Ishikawa (cell line): ENCODE data around the gene KCNC1.

Source experiments
- CEBPB ChIP-seq: IDR thresholded peaks from 2 replicates; pipeline ENCODE4 v1.6.1; 2012
- CREB1 ChIP-seq: IDR thresholded peaks from 2 replicates; pipeline ENCODE4 v1.6.1; 2012; ENCODE audit warnings: low read depth
- EGR1 ChIP-seq: IDR thresholded peaks from 2 replicates; pipeline ENCODE4 v1.6.1; 2012
- EP300 ChIP-seq: IDR thresholded peaks from 2 replicates; pipeline ENCODE4 v1.6.1; 2012; ENCODE audit warnings: borderline replicate concordance
- FOXM1 ChIP-seq: IDR thresholded peaks from 2 replicates; pipeline ENCODE4 v1.6.1; 2012; ENCODE audit warnings: low read depth, borderline replicate concordance
- NFIC ChIP-seq: IDR thresholded peaks from 2 replicates; pipeline ENCODE4 v1.6.1; 2012
- RAD21 ChIP-seq: IDR thresholded peaks from 2 replicates; pipeline ENCODE4 v1.6.1; 2012; ENCODE audit warnings: low read depth
- TAF1 ChIP-seq: IDR thresholded peaks from 2 replicates; pipeline ENCODE4 v1.6.1; 2012; ENCODE audit warnings: low read depth, mild to moderate bottlenecking
- TCF12 ChIP-seq: IDR thresholded peaks from 2 replicates; pipeline ENCODE4 v1.6.1; 2012; ENCODE audit warnings: low read depth
- TEAD4 ChIP-seq: IDR thresholded peaks from 2 replicates; pipeline ENCODE4 v1.6.1; 2012
- YY1 ChIP-seq: IDR thresholded peaks from 2 replicates; pipeline ENCODE4 v1.6.1; 2012; ENCODE audit warnings: low read depth
- ZBTB7A ChIP-seq: IDR thresholded peaks from 2 replicates; pipeline ENCODE4 v1.6.1; 2012; ENCODE audit warnings: low read depth
- TF ChIP-seq, protein P1 (sequence below): IDR thresholded peaks from 2 replicates; pipeline ENCODE4 v1.6.1; 2012
- TF ChIP-seq, protein P2 (sequence below): IDR thresholded peaks from 2 replicates; pipeline ENCODE4 v1.6.1; 2012; ENCODE audit warnings: low read depth, mild to moderate bottlenecking
- TF ChIP-seq, protein P3 (sequence below): IDR thresholded peaks from 2 replicates; pipeline ENCODE4 v1.6.1; 2012

The KCNC1 gene

GRCh38 chr11:17753641-17754040 is 19.1 kb downstream of the KCNC1 start:
- TF ChIP-seq RAD21 (no peak), FOXM1 (no peak), EP300 (no peak), ZBTB7A (no peak), TAF1 (no peak), CREB1 (no peak), YY1 (no peak), CEBPB (no peak), TEAD4 (no peak), NFIC (no peak), TCF12 (no peak), EGR1 (no peak)
- TF ChIP-seq, protein P1, sequence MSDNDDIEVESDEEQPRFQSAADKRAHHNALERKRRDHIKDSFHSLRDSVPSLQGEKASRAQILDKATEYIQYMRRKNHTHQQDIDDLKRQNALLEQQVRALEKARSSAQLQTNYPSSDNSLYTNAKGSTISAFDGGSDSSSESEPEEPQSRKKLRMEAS = no peak
- TF ChIP-seq, protein P2, sequence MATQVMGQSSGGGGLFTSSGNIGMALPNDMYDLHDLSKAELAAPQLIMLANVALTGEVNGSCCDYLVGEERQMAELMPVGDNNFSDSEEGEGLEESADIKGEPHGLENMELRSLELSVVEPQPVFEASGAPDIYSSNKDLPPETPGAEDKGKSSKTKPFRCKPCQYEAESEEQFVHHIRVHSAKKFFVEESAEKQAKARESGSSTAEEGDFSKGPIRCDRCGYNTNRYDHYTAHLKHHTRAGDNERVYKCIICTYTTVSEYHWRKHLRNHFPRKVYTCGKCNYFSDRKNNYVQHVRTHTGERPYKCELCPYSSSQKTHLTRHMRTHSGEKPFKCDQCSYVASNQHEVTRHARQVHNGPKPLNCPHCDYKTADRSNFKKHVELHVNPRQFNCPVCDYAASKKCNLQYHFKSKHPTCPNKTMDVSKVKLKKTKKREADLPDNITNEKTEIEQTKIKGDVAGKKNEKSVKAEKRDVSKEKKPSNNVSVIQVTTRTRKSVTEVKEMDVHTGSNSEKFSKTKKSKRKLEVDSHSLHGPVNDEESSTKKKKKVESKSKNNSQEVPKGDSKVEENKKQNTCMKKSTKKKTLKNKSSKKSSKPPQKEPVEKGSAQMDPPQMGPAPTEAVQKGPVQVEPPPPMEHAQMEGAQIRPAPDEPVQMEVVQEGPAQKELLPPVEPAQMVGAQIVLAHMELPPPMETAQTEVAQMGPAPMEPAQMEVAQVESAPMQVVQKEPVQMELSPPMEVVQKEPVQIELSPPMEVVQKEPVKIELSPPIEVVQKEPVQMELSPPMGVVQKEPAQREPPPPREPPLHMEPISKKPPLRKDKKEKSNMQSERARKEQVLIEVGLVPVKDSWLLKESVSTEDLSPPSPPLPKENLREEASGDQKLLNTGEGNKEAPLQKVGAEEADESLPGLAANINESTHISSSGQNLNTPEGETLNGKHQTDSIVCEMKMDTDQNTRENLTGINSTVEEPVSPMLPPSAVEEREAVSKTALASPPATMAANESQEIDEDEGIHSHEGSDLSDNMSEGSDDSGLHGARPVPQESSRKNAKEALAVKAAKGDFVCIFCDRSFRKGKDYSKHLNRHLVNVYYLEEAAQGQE = no peak
- TF ChIP-seq, protein P3, sequence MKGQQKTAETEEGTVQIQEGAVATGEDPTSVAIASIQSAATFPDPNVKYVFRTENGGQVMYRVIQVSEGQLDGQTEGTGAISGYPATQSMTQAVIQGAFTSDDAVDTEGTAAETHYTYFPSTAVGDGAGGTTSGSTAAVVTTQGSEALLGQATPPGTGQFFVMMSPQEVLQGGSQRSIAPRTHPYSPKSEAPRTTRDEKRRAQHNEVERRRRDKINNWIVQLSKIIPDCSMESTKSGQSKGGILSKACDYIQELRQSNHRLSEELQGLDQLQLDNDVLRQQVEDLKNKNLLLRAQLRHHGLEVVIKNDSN = no peak

- TF ChIP-seq EGR1 = no peak
- TF ChIP-seq CREB1 = no peak
Observed at GRCh38 chr11:17755891-17756290, 21.3 kb downstream of the KCNC1 start.

GRCh38 chr11:17760102-17761029 is 25.8 kb downstream of the KCNC1 start:
- peak; percentile 95 for TF ChIP-seq RAD21
- TF ChIP-seq FOXM1 = no peak
- TF ChIP-seq TAF1 = no peak
- TF ChIP-seq, protein P2 = no peak
- no peak for TF ChIP-seq NFIC
- no peak for TF ChIP-seq EGR1

DNA sequence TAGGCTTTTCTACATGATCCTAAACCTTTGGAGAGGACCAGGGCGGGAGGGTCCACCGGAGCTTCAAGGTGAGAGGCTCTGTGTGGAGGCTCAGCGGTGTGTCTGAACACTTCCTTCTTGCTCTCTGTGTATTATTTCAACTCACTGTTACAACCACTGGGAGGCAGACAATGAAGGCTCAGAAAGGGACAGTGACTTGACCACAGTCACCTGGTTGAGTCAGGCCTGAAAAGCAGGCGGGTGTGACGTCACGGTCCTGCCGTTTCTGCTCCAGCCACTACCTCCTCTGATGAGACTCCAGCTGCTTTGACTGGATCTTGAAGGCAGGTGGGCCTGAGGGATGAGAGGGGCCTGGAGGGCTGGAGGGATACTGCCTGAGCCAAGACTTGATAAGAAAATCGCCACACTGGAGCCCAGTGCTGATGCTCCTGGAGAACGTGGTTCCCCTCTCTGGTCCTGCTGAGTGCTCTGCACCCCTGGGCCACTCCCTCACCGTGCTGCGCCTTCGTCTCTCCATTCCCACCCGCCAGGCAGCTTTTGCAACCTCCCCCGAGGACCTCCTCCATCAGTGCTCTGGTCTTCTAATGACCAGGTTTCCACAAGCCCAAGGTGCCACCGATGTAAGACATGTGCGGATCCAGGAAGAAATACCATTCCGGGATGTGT is 27.9 kb downstream of the KCNC1 start:
- TF ChIP-seq FOXM1 (no peak), YY1 (no peak), ZBTB7A (no peak), CREB1 (no peak), RAD21 (no peak), TEAD4 (no peak), TCF12 (no peak), CEBPB (no peak), TAF1 (no peak), EP300 (no peak), EGR1 (no peak)
- TF ChIP-seq, protein P3 = no peak
- TF ChIP-seq, protein P2 = no peak
- TF ChIP-seq, protein P1 = no peak
